WTC11 (cell line): Measurements from ENCODE around the gene LAMA1.

Experiments used
- CDX4 ChIP-seq: fragments of 250-450 bp; sonication (Bioruptor Pico); IDR thresholded peaks from 2 replicates; pipeline ENCODE4 v1.9.0; 2021; ENCODE audit warnings: moderate library complexity, mild to moderate bottlenecking, inconsistent platforms, borderline replicate concordance
- CTCF ChIP-seq: fragments of 200-600 bp; IDR thresholded peaks from 2 replicates; pipeline ENCODE4 v1.8.0; 2022; ENCODE audit warnings: antibody characterized with exemption
- FOXK1 ChIP-seq: sonication (generic); formaldehyde crosslinking; IDR thresholded peaks from 2 replicates; pipeline ENCODE4 v1.8.0; 2022; ENCODE audit warnings: mild to moderate bottlenecking, moderate library complexity, missing genetic modification reagents
- JUN ChIP-seq: sonication (generic); formaldehyde crosslinking; IDR thresholded peaks from 2 replicates; pipeline ENCODE4 v1.8.0; 2023; ENCODE audit warnings: mild to moderate bottlenecking, missing genetic modification reagents
- KAT7 ChIP-seq: sonication (generic); formaldehyde crosslinking; IDR thresholded peaks from 2 replicates; pipeline ENCODE4 v1.8.1; 2023; ENCODE audit warnings: missing genetic modification reagents, mild to moderate bottlenecking, borderline replicate concordance
- MAX ChIP-seq: sonication (generic); formaldehyde crosslinking; IDR thresholded peaks from 2 replicates; pipeline ENCODE4 v1.8.0; 2022; ENCODE audit warnings: mild to moderate bottlenecking, missing genetic modification reagents
- NFYB ChIP-seq: sonication (generic); formaldehyde crosslinking; conservative IDR thresholded peaks from 2 replicates; pipeline ENCODE4 v1.8.0; 2022; ENCODE audit warnings: low read depth, missing genetic modification reagents
- RELA ChIP-seq: sonication (generic); formaldehyde crosslinking; IDR thresholded peaks from 2 replicates; pipeline ENCODE4 v1.8.1; 2022; ENCODE audit warnings: missing genetic modification reagents, mild to moderate bottlenecking, borderline replicate concordance
- ZBTB43 ChIP-seq: sonication (generic); formaldehyde crosslinking; IDR thresholded peaks from 2 replicates; pipeline ENCODE4 v1.8.1; 2023; ENCODE audit warnings: mild to moderate bottlenecking, missing genetic modification reagents

- TF ChIP-seq CTCF (no peak), RELA (CRISPR knock-in tag) (no peak), MAX (CRISPR knock-in tag) (no peak), KAT7 (no peak), JUN (CRISPR knock-in tag) (no peak), ZBTB43 (no peak), NFYB (CRISPR knock-in tag) (no peak), CDX4 (CRISPR knock-in tag) (no peak), FOXK1 (CRISPR knock-in tag) (no peak)
Measured at GRCh38 chr18:7132356-7133150, 15.0 kb upstream of the LAMA1 start.
